Measurements from ENCODE around the gene MPV17L.

Gene MPV17L

DNA sequence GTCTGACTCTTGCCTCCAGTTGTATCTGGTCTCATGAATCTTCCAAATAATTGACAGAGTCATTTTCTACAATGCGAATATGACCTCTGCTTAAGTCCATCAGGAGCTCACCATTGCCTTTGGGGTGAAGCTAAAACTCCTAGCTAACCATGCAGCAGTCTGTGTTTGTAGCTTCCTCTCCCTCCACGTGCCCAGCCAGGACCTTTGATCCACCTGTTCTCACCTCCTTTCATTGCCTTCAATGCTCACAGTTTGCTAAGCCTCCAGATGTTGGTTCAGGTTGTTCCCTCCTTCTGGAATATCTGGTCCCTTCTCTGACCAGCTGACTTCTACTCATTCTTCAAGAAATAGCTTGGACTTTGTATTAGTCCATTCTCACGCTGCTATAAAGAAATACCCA is 61.8 kb downstream of the MPV17L start:
- Histone ChIP-seq H3K23ac (ENCODE audit: low read length in 2 of 2) (no peak overlapping the region), H3K4me1 (ENCODE audit: control insufficient read depth, insufficient read depth, low read depth, low read length) (peaks cover 4% of the 10 kb centered on the region), H3K4me3 (ENCODE audit: insufficient read depth in 1 of 2, low read depth in 1 of 2, low read length in 2 of 2) (no peak overlapping the region), H3K4me2 (ENCODE audit: low read length, poor library complexity, severe bottlenecking) (no peak overlapping the region), H2AK5ac (ENCODE audit: low read length, severe bottlenecking) (no peak overlapping the region), H3K36me3 (ENCODE audit: control insufficient read depth in 1 of 2, insufficient read depth in 2 of 2, low read depth in 1 of 2, low read length in 2 of 2) (peaks cover 0 to 24% of the 10 kb centered on the region in 2 experiments), H4K91ac (ENCODE audit: low read length) (no peak overlapping the region), H3K9ac (ENCODE audit: low read length) (no peak overlapping the region), H3K79me1 (replicated peaks; ENCODE audit: low read length, poor library complexity, severe bottlenecking) (peaks cover 20% of the 10 kb centered on the region), H4K8ac (ENCODE audit: low read length) (no peak overlapping the region), H3K14ac (ENCODE audit: low read length in 2 of 2) (no peak overlapping the region), H2BK15ac (ENCODE audit: low read depth, poor library complexity, severe bottlenecking) (no peak overlapping the region), H3K18ac (ENCODE audit: low read depth in 1 of 2, low read length in 2 of 2) (no peak overlapping the region), H2BK12ac (ENCODE audit: low read length in 2 of 2) (no peak overlapping the region), H3K27ac (ENCODE audit: low read length, poor library complexity, severe bottlenecking) (no peak overlapping the region), H2BK5ac (ENCODE audit: low read depth, low read length, poor library complexity, severe bottlenecking) (no peak overlapping the region), H2BK120ac (ENCODE audit: low read depth, low read length) (no peak overlapping the region), H3K4ac (ENCODE audit: low read depth in 1 of 2, low read length in 2 of 2) (no peak overlapping the region), H3K27me3 (ENCODE audit: control insufficient read depth in 1 of 2, insufficient read depth in 1 of 2, low read length in 2 of 2) (no peaks in the 10 kb centered on the region), H2AFZ (ENCODE audit: low read depth, low read length) (no peak overlapping the region), H3K9me3 (ENCODE audit: control insufficient read depth, low read length) (no peaks in the 10 kb centered on the region)
- WGBS: 82% methylated on average over 2 of the region's 3 CpGs
- no peak for DNase-seq

DNA sequence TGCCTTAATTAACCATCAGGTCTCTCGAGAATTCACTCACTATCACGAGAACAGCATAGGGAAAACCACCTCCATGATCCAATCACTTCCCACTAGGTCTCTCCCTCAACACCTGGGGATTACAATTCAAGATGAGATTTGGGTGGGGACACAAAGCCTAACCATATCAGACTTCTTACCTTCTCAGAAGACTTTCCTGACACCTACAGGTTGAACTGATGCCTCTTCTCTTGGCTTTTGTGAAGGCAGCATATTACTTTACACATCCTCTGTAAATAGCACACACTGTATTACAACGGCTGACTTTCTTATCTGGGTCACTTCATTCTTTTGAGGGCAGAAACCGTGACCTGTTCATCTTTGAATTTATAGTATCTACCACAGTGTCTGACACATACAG is 62.4 kb downstream of the MPV17L start:
- Histone ChIP-seq H3K18ac (ENCODE audit: low read depth in 1 of 2, low read length in 2 of 2) (no peak overlapping the region), H3K9ac (ENCODE audit: low read length) (no peak overlapping the region), H3K36me3 (ENCODE audit: control insufficient read depth in 1 of 2, insufficient read depth in 2 of 2, low read depth in 1 of 2, low read length in 2 of 2) (peaks cover 0 to 26% of the 10 kb centered on the region in 2 experiments), H2BK12ac (ENCODE audit: low read length in 2 of 2) (no peak overlapping the region), H2AK5ac (ENCODE audit: low read length, severe bottlenecking) (no peak overlapping the region), H3K27ac (ENCODE audit: low read length, poor library complexity, severe bottlenecking) (no peak overlapping the region), H2BK120ac (ENCODE audit: low read depth, low read length) (no peak overlapping the region), H2AFZ (ENCODE audit: low read depth, low read length) (no peak overlapping the region), H2BK5ac (ENCODE audit: low read depth, low read length, poor library complexity, severe bottlenecking) (no peak overlapping the region), H4K91ac (ENCODE audit: low read length) (no peak overlapping the region), H3K27me3 (ENCODE audit: control insufficient read depth in 1 of 2, insufficient read depth in 1 of 2, low read length in 2 of 2) (no peaks in the 10 kb centered on the region), H3K79me1 (replicated peaks; ENCODE audit: low read length, poor library complexity, severe bottlenecking) (peaks cover 21% of the 10 kb centered on the region), H3K23ac (ENCODE audit: low read length in 2 of 2) (no peak overlapping the region), H4K8ac (ENCODE audit: low read length) (no peak overlapping the region), H2BK15ac (ENCODE audit: low read depth, poor library complexity, severe bottlenecking) (no peak overlapping the region), H3K4ac (ENCODE audit: low read depth in 1 of 2, low read length in 2 of 2) (no peak overlapping the region), H3K4me2 (ENCODE audit: low read length, poor library complexity, severe bottlenecking) (no peak overlapping the region), H3K9me3 (ENCODE audit: control insufficient read depth, low read length) (no peaks in the 10 kb centered on the region), H3K14ac (ENCODE audit: low read length in 2 of 2) (no peak overlapping the region), H3K4me3 (ENCODE audit: insufficient read depth in 1 of 2, low read depth in 1 of 2, low read length in 2 of 2) (no peak overlapping the region), H3K4me1 (ENCODE audit: control insufficient read depth, insufficient read depth, low read depth, low read length) (peaks cover 2% of the 10 kb centered on the region)
- 90% methylated on average over 3 of the region's 4 CpGs for WGBS
- DNase-seq: no peak

DNA sequence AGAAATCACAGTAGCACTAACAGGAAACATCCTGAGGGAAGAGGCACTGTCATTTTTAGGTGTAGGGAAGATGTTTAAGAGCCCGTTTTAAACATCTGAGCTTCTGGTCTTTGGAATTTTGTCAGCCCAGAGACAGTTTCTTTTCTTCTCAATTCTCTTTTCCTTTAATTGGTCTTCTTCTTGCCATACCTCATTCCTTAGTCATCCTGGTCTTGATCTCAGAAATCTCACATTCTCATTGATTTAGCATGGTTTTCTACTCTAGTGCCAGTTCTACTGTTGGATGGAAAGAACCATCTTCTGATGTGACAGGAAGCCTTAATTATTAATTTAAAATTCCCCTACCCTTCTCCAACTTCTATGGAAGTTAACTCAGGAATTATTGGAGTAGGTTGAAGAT is 64.2 kb downstream of the MPV17L start:
- Histone ChIP-seq H3K27ac (ENCODE audit: low read length, poor library complexity, severe bottlenecking) (no peak overlapping the region), H2BK12ac (ENCODE audit: low read length in 2 of 2) (no peak overlapping the region), H2BK15ac (ENCODE audit: low read depth, poor library complexity, severe bottlenecking) (no peak overlapping the region), H2AK5ac (ENCODE audit: low read length, severe bottlenecking) (no peak overlapping the region), H3K79me1 (replicated peaks; ENCODE audit: low read length, poor library complexity, severe bottlenecking) (peaks cover 25% of the 10 kb centered on the region), H3K18ac (ENCODE audit: low read depth in 1 of 2, low read length in 2 of 2) (no peak overlapping the region), H3K9ac (ENCODE audit: low read length) (no peak overlapping the region), H3K23ac (ENCODE audit: low read length in 2 of 2) (no peak overlapping the region), H2AFZ (ENCODE audit: low read depth, low read length) (no peak overlapping the region), H3K36me3 (ENCODE audit: control insufficient read depth in 1 of 2, insufficient read depth in 2 of 2, low read depth in 1 of 2, low read length in 2 of 2) (peaks cover 0 to 30% of the 10 kb centered on the region in 2 experiments), H3K4ac (ENCODE audit: low read depth in 1 of 2, low read length in 2 of 2) (no peak overlapping the region), H3K4me2 (ENCODE audit: low read length, poor library complexity, severe bottlenecking) (no peak overlapping the region), H3K4me1 (ENCODE audit: control insufficient read depth, insufficient read depth, low read depth, low read length) (peaks cover 2% of the 10 kb centered on the region), H2BK5ac (ENCODE audit: low read depth, low read length, poor library complexity, severe bottlenecking) (no peak overlapping the region), H4K91ac (ENCODE audit: low read length) (no peak overlapping the region), H3K27me3 (ENCODE audit: control insufficient read depth in 1 of 2, insufficient read depth in 1 of 2, low read length in 2 of 2) (no peaks in the 10 kb centered on the region), H2BK120ac (ENCODE audit: low read depth, low read length) (no peak overlapping the region), H3K14ac (ENCODE audit: low read length in 2 of 2) (no peak overlapping the region), H3K4me3 (ENCODE audit: insufficient read depth in 1 of 2, low read depth in 1 of 2, low read length in 2 of 2) (no peak overlapping the region), H4K8ac (ENCODE audit: low read length) (no peak overlapping the region), H3K9me3 (ENCODE audit: control insufficient read depth, low read length) (no peaks in the 10 kb centered on the region)
- no peak for DNase-seq
- WGBS: no CpG with 5 or more reads among the region's 1 CpG

GRCh38 chr16:15460601-15461000 is 65.0 kb downstream of the MPV17L start:
- Histone ChIP-seq H2BK15ac (ENCODE audit: low read depth, poor library complexity, severe bottlenecking) (no peak overlapping the region), H3K9ac (ENCODE audit: low read length) (no peak overlapping the region), H3K4me2 (ENCODE audit: low read length, poor library complexity, severe bottlenecking) (no peak overlapping the region), H3K27me3 (ENCODE audit: control insufficient read depth in 1 of 2, insufficient read depth in 1 of 2, low read length in 2 of 2) (no peaks in the 10 kb centered on the region), H4K8ac (ENCODE audit: low read length) (no peak overlapping the region), H2BK12ac (ENCODE audit: low read length in 2 of 2) (no peak overlapping the region), H2BK5ac (ENCODE audit: low read depth, low read length, poor library complexity, severe bottlenecking) (no peak overlapping the region), H3K79me1 (replicated peaks; ENCODE audit: low read length, poor library complexity, severe bottlenecking) (peaks cover 27% of the 10 kb centered on the region), H2BK120ac (ENCODE audit: low read depth, low read length) (no peak overlapping the region), H3K23ac (ENCODE audit: low read length in 2 of 2) (no peak overlapping the region), H3K18ac (ENCODE audit: low read depth in 1 of 2, low read length in 2 of 2) (no peak overlapping the region), H4K91ac (ENCODE audit: low read length) (no peak overlapping the region), H3K36me3 (ENCODE audit: control insufficient read depth in 1 of 2, insufficient read depth in 2 of 2, low read depth in 1 of 2, low read length in 2 of 2) (peaks cover 0 to 31% of the 10 kb centered on the region in 2 experiments), H3K4ac (ENCODE audit: low read depth in 1 of 2, low read length in 2 of 2) (no peak overlapping the region), H2AK5ac (ENCODE audit: low read length, severe bottlenecking) (no peak overlapping the region), H3K4me1 (ENCODE audit: control insufficient read depth, insufficient read depth, low read depth, low read length) (peaks cover 2% of the 10 kb centered on the region), H3K27ac (ENCODE audit: low read length, poor library complexity, severe bottlenecking) (no peak overlapping the region), H3K14ac (ENCODE audit: low read length in 2 of 2) (no peak overlapping the region), H3K9me3 (ENCODE audit: control insufficient read depth, low read length) (no peaks in the 10 kb centered on the region), H3K4me3 (ENCODE audit: insufficient read depth in 1 of 2, low read depth in 1 of 2, low read length in 2 of 2) (no peak overlapping the region), H2AFZ (ENCODE audit: low read depth, low read length) (no peak overlapping the region)
- WGBS: 100% methylated on average over 1 of the region's 3 CpGs
- no peak for DNase-seq

All from mesenchymal stem cell (in vitro differentiated cells and primary cell).